NOMO-1 treated with dmso at 0.1 percent for 144 hours (cell line): Measurements from ENCODE around the gene C22orf15.
"Not testable (repeated sequence)": the region's sequence is repeated elsewhere in the genome, so short reads cannot be mapped to it uniquely, and the experiment has no call there.

ENCODE experiments used
- DNase-seq: peaks from one replicate; lab custom pipeline; 2025; ENCODE audit not compliant: unreplicated experiment; lab: John Stamatoyannopoulos, UW

Gene C22orf15

GRCh38 chr22:23762842-23763578 lies at the start of gene C22orf15:
Gene C22orf15 (plus strand): TSS chr22:23762990. CDS start chr22:23763307, 317 bp downstream.
- DNase-seq: no peak

- no peak for DNase-seq
Observed at GRCh38 chr22:23713696-23714595, 48.8 kb upstream of the C22orf15 start.

GRCh38 chr22:23714596-23715578 lies 47.9 kb upstream of the C22orf15 start:
- no peak for DNase-seq

GRCh38 chr22:23715806-23716375 lies 46.9 kb upstream of the C22orf15 start:
- no peak for DNase-seq

GRCh38 chr22:23716811-23717801 lies 45.7 kb upstream of the C22orf15 start:
- DNase-seq: peak; percentile 75

GRCh38 chr22:23718371-23719165 lies 44.2 kb upstream of the C22orf15 start:
- DNase-seq: no peak

- DNase-seq: no peak
Observed at GRCh38 chr22:23720855-23721254, 41.9 kb upstream of the C22orf15 start.

- DNase-seq: no peak
Observed at GRCh38 chr22:23722160-23722559, 40.6 kb upstream of the C22orf15 start.

- no peak for DNase-seq
Observed at GRCh38 chr22:23722724-23723123, 40.1 kb upstream of the C22orf15 start.

GRCh38 chr22:23728108-23728507 lies 34.7 kb upstream of the C22orf15 start:
- DNase-seq: not testable (repeated sequence)

GRCh38 chr22:23737696-23738095 lies 25.1 kb upstream of the C22orf15 start:
- no peak for DNase-seq

GRCh38 chr22:23742505-23743264 lies 20.1 kb upstream of the C22orf15 start:
- DNase-seq: no peak

GRCh38 chr22:23743303-23743705 lies 19.5 kb upstream of the C22orf15 start:
- DNase-seq: no peak

- DNase-seq: no peak
Observed at GRCh38 chr22:23744001-23744400, 18.8 kb upstream of the C22orf15 start.

GRCh38 chr22:23744485-23744884 lies 18.3 kb upstream of the C22orf15 start:
- DNase-seq: no peak

GRCh38 chr22:23745791-23746190 lies 17.0 kb upstream of the C22orf15 start:
- no peak for DNase-seq

GRCh38 chr22:23749841-23750301 lies 12.9 kb upstream of the C22orf15 start:
- DNase-seq: peak; percentile 42

GRCh38 chr22:23750367-23750713 lies 12.4 kb upstream of the C22orf15 start:
- DNase-seq: no peak
